Calu3 (cell line): ENCODE results near the gene MCF2L. TPM values are rescaled to one million over a fixed set of nuclear protein-coding genes. Genes with fewer than 3 reads are reported as not detected.

Experiments
- BruUV-seq: library from RNA; stranded (reverse); fragments of 400-500 nt; replicated peaks from 2 replicates; lab custom pipeline; 2021; lab: Mats Ljungman, UMichigan
- CTCF ChIA-PET: fragments of 300-600 bp; sonication (Branson Sonifier 250); formaldehyde crosslinking; loops from one replicate; lab custom pipeline; 2022; ENCODE audit warnings: antibody characterized with exemption; lab: Charles Lee
- DNase-seq: peaks from one replicate; pipeline ENCODE4 v3.0.0; 2022
- H3K27ac Mint-ChIP-seq: one replicate; pipeline ENCODE4 v1.8.0; 2022; ENCODE audit warnings: mixed read lengths; ENCODE audit not compliant: unreplicated experiment
- H3K27me3 Mint-ChIP-seq: one replicate; pipeline ENCODE4 v1.8.0; 2022; ENCODE audit warnings: mixed read lengths; ENCODE audit not compliant: unreplicated experiment
- H3K36me3 Mint-ChIP-seq: one replicate; pipeline ENCODE4 v1.8.0; 2022; ENCODE audit warnings: mild to moderate bottlenecking, moderate library complexity, mixed read lengths; ENCODE audit not compliant: insufficient read depth, unreplicated experiment
- H3K4me1 Mint-ChIP-seq: one replicate; pipeline ENCODE4 v1.8.0; 2022; ENCODE audit warnings: mild to moderate bottlenecking, low read depth, mixed read lengths; ENCODE audit not compliant: unreplicated experiment
- H3K4me3 Mint-ChIP-seq: one replicate; pipeline ENCODE4 v1.8.0; 2022; ENCODE audit warnings: mild to moderate bottlenecking, low read depth, moderate library complexity, mixed read lengths; ENCODE audit not compliant: unreplicated experiment
- H3K9me3 Mint-ChIP-seq: one replicate; pipeline ENCODE4 v1.8.0; 2022; ENCODE audit warnings: low read depth, mixed read lengths; ENCODE audit not compliant: unreplicated experiment
- CTCF ChIP-seq: fragments of 200-600 bp; IDR thresholded peaks from one replicate; pipeline ENCODE4 v1.8.0; 2022; ENCODE audit warnings: antibody characterized with exemption; ENCODE audit not compliant: unreplicated experiment
- intact Hi-C: fragments of 100-400 bp; cut with micrococcal nuclease; formaldehyde crosslinking; loops from one replicate; pipeline ENCODE4 v1.10.0; 2022; ENCODE audit not compliant: unreplicated experiment
- total RNA-seq: library from RNA; stranded (reverse); gene quantifications from 2 replicates; pipeline ENCODE4 v1.2.3, GENCODE V29; 2022

Gene MCF2L
- total RNA-seq, 1 experiment from 2014 or later = 12.9 TPM

DNA sequence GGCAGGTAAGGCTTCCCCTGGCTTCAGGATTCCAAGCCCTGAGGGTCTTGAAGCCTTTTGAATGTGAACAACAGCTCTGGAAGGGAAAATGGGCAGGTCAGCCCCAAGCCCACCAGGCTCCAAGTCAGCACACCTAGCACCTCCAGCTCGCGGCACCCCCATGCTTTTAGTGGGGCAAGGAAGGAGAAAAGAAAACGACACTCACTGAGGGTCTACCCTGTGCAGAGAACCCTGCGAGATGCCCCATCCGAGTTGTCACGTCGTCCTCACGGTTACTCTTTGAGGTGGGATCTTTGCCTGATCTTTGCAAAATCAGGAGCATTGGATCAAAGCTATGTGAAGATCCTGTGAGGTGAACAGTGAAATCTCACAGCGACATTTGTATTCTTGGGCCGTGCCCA lies 147.9 kb downstream of the MCF2L start:
- Mint-ChIP-seq H3K4me1 (no peaks in the 10 kb centered on the region), H3K9me3 (no peaks in the 10 kb centered on the region), H3K27me3 (peaks cover 13% of the 10 kb centered on the region), H3K36me3 (no peaks in the 10 kb centered on the region), H3K27ac (no peak overlapping the region), H3K4me3 (no peak overlapping the region)
- CTCF ChIA-PET = no interaction called here
- BruUV-seq = no TSS peak
- DNase-seq = no peak
- TF ChIP-seq CTCF = no peak
- intact Hi-C loops = no loop called here

GRCh38 chr13:113117335-113117872 lies 148.4 kb downstream of the MCF2L start:
- no peaks in the 10 kb centered on the region for H3K4me1 Mint-ChIP-seq
- no peak for TF ChIP-seq CTCF

DNA sequence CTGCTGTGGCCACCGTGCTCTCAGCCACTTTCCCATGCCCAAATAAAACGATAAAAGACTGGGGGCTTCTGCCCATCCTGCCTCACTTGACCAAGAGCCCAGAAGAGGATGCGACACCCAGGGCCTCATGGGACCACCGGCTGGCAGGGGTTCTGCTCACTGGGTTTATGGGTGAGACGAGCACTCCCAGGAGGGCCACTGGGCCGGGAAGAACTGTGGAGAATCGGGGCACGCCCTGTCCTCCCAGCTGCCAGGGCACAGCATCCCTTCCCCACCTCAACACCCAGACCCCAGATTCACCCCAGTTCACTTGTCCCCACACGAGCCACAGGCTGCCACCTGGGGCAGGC lies 148.9 kb downstream of the MCF2L start:
- intact Hi-C loops = no loop called here
- BruUV-seq = no TSS peak
- no peak overlapping the region for H3K4me3 Mint-ChIP-seq

More at GRCh38 chr13:113117335-113117872, 148.4 kb downstream of the MCF2L start:
- Mint-ChIP-seq H3K27me3 (peaks cover 13% of the 10 kb centered on the region), H3K27ac (no peak overlapping the region), H3K4me3 (no peak overlapping the region), H3K9me3 (no peaks in the 10 kb centered on the region), H3K36me3 (no peaks in the 10 kb centered on the region)
- BruUV-seq = no TSS peak
- intact Hi-C loops = no loop called here
- no peak for DNase-seq
- CTCF ChIA-PET = no interaction called here

DNA sequence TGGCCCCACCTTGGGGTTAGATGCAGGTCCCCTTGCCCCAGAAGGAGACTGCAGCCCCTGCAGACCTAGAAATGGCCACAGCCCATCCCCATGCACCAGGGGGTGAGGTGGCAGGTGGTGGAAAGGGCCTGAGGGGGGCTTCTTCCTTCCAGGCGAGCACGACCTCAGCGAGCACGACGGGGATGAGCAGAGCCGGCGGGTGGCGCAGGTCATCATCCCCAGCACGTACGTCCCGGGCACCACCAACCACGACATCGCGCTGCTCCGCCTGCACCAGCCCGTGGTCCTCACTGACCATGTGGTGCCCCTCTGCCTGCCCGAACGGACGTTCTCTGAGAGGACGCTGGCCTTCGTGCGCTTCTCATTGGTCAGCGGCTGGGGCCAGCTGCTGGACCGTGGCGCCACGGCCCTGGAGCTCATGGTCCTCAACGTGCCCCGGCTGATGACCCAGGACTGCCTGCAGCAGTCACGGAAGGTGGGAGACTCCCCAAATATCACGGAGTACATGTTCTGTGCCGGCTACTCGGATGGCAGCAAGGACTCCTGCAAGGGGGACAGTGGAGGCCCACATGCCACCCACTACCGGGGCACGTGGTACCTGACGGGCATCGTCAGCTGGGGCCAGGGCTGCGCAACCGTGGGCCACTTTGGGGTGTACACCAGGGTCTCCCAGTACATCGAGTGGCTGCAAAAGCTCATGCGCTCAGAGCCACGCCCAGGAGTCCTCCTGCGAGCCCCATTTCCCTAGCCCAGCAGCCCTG lies 149.4 kb downstream of the MCF2L start:
- no peak overlapping the region for H3K27ac Mint-ChIP-seq
- peaks cover 13% of the 10 kb centered on the region for H3K27me3 Mint-ChIP-seq
- no peaks in the 10 kb centered on the region for H3K4me1 Mint-ChIP-seq
- no peak overlapping the region for H3K4me3 Mint-ChIP-seq
- CTCF ChIA-PET = no interaction called here
- TF ChIP-seq CTCF = no peak
- H3K9me3 Mint-ChIP-seq = no peaks in the 10 kb centered on the region
- intact Hi-C loops = no loop called here
- DNase-seq = no peak
- H3K36me3 Mint-ChIP-seq = no peaks in the 10 kb centered on the region
- no TSS peak for BruUV-seq

More for the DNA sequence above, 148.9 kb downstream of the MCF2L start:
- CTCF ChIA-PET = no interaction called here
- Mint-ChIP-seq H3K36me3 (no peaks in the 10 kb centered on the region), H3K4me1 (no peaks in the 10 kb centered on the region), H3K27me3 (peaks cover 13% of the 10 kb centered on the region), H3K27ac (no peak overlapping the region), H3K9me3 (no peaks in the 10 kb centered on the region)
- no peak for DNase-seq
- no peak for TF ChIP-seq CTCF
